Measurements from ENCODE around the gene MARCHF4. TPM values are rescaled to one million over a fixed set of nuclear protein-coding genes. Genes with fewer than 3 reads are reported as not detected.

MARCHF4 gene
- total and polyA plus RNA-seq, 2 experiments from 2014 or later = 0.45 to 1.1 TPM

- TF ChIP-seq, protein P1, sequence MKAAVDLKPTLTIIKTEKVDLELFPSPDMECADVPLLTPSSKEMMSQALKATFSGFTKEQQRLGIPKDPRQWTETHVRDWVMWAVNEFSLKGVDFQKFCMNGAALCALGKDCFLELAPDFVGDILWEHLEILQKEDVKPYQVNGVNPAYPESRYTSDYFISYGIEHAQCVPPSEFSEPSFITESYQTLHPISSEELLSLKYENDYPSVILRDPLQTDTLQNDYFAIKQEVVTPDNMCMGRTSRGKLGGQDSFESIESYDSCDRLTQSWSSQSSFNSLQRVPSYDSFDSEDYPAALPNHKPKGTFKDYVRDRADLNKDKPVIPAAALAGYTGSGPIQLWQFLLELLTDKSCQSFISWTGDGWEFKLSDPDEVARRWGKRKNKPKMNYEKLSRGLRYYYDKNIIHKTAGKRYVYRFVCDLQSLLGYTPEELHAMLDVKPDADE (IDR thresholded peaks at IDR 0.05) = no peak
- no peak for TF ChIP-seq EZH2phosphoT487 (IDR thresholded peaks at IDR 0.05; ENCODE audit: unreplicated experiment)
- no peak for TF ChIP-seq STAT1 (IDR thresholded peaks at IDR 0.05; ENCODE audit: unreplicated experiment)
- TF ChIP-seq CTCF (conservative IDR thresholded peaks at IDR 0.05; ENCODE audit: low read depth in 2 of 2) = no peak
Measured at GRCh38 chr2:216420367-216421101, 48.3 kb upstream of the MARCHF4 start (continued).

DNA sequence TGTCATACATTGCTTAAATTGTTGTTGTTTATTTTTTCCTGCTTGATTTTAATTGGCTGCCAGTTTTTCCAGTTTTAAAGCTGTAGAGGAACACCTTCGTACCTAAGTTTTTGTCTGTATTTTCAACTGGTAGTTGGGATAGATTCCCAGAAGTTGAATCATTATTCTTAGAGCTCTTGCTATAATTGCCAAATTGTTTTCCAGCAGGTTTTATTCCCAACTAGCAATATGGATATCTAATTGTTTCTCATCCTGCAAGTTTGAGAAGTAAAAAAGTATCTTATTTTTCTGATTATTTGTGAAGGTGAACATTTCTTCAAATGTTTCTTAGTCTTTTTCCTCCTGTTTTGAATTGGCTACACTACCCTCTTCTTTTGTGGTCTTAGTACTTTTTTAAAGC lies 46.7 kb upstream of the MARCHF4 start:
- Mint-ChIP-seq H3K36me3 (ENCODE audit: low read depth) (peaks cover 20% of the 10 kb centered on the region), H3K27ac (no peak overlapping the region), H3K4me3 (no peak overlapping the region), H3K4me1 (peaks cover 8% of the 10 kb centered on the region; the same call in 2 of the 3 replicates), H3K27me3 (ENCODE audit: insufficient read depth, low read depth, poor library complexity) (no peaks in the 10 kb centered on the region), H3K9me3 (no peaks in the 10 kb centered on the region)
- H3K27ac ChIP-seq (ENCODE audit: low read depth) = no peak overlapping the region
- TF ChIP-seq EZH2phosphoT487 (IDR thresholded peaks at IDR 0.05; ENCODE audit: unreplicated experiment) (no peak), POLR2AphosphoS5 (IDR thresholded peaks at IDR 0.05; ENCODE audit: low read depth) (no peak), CREB1 (CRISPR knock-in tag; IDR thresholded peaks at IDR 0.05; ENCODE audit: low read depth) (no peak)
- TF ChIP-seq, protein P1 (IDR thresholded peaks at IDR 0.05) = no peak
- no peaks in the 10 kb centered on the region for H4K20me1 ChIP-seq (replicated peaks; ENCODE audit: insufficient read depth)
- DNase-seq (ENCODE audit: low spot score) = no peak
- no peak for ATAC-seq
- peaks cover 8% of the 10 kb centered on the region for H3K36me3 ChIP-seq (ENCODE audit: insufficient read depth)
- H2AFZ ChIP-seq = no peak overlapping the region
- no peak overlapping the region for H3K4me2 ChIP-seq
- no peak overlapping the region for H3K4me3 ChIP-seq
- H3K27me3 ChIP-seq (ENCODE audit: insufficient read depth) = no peaks in the 10 kb centered on the region
- H3K4me1 ChIP-seq (ENCODE audit: insufficient read depth) = no peaks in the 10 kb centered on the region
- H3K79me2 ChIP-seq (replicated peaks; ENCODE audit: insufficient read depth) = 0 out of 2 replicates have a peak, but pooled peaks cover 3% of the 10 kb centered on the region
- H3F3A ChIP-seq (replicated peaks; ENCODE audit: low read depth) = no peaks in the 10 kb centered on the region
- H3K9me2 ChIP-seq (ENCODE audit: insufficient read depth) = no peaks in the 10 kb centered on the region

GRCh38 chr2:216416571-216417307 lies 44.5 kb upstream of the MARCHF4 start:
- Histone ChIP-seq H3K4me3 (no peak overlapping the region), H3F3A (replicated peaks; ENCODE audit: low read depth) (no peaks in the 10 kb centered on the region), H3K9me2 (ENCODE audit: insufficient read depth) (no peaks in the 10 kb centered on the region), H3K27ac (ENCODE audit: low read depth) (no peak overlapping the region), H3K4me1 (ENCODE audit: insufficient read depth) (peaks cover 7% of the 10 kb centered on the region; the same call in 1 of the 2 replicates), H4K20me1 (replicated peaks; ENCODE audit: insufficient read depth) (no peaks in the 10 kb centered on the region), H2AFZ (no peak overlapping the region), H3K36me3 (ENCODE audit: insufficient read depth) (no peaks in the 10 kb centered on the region; the same call in 1 of the 2 replicates), H3K27me3 (ENCODE audit: insufficient read depth) (no peaks in the 10 kb centered on the region), H3K79me2 (replicated peaks; ENCODE audit: insufficient read depth) (0 out of 2 replicates have a peak, but pooled peaks cover 3% of the 10 kb centered on the region), H3K4me2 (no peak overlapping the region)
- Mint-ChIP-seq H3K9me3 (no peaks in the 10 kb centered on the region), H3K27me3 (ENCODE audit: insufficient read depth, low read depth, poor library complexity) (no peaks in the 10 kb centered on the region), H3K36me3 (ENCODE audit: low read depth) (peaks cover 3% of the 10 kb centered on the region; the same call in 2 of the 3 replicates), H3K27ac (no peak overlapping the region), H3K4me3 (no peak overlapping the region), H3K4me1 (peaks cover 16% of the 10 kb centered on the region; the same call in 2 of the 3 replicates)
- TF ChIP-seq, protein P1 (IDR thresholded peaks at IDR 0.05) = no peak
- TF ChIP-seq JUNB (IDR thresholded peaks at IDR 0.05; ENCODE audit: unreplicated experiment) (no peak), STAT1 (IDR thresholded peaks at IDR 0.05; ENCODE audit: unreplicated experiment) (no peak), ZNF114 (CRISPR knock-in tag; IDR thresholded peaks at IDR 0.05) (no peak), EZH2 (IDR thresholded peaks at IDR 0.05; ENCODE audit: low read depth, unreplicated experiment) (no peak), ZNF331 (CRISPR knock-in tag; IDR thresholded peaks at IDR 0.05; ENCODE audit: low read depth) (no peak)
- TF ChIP-seq, protein P2, sequence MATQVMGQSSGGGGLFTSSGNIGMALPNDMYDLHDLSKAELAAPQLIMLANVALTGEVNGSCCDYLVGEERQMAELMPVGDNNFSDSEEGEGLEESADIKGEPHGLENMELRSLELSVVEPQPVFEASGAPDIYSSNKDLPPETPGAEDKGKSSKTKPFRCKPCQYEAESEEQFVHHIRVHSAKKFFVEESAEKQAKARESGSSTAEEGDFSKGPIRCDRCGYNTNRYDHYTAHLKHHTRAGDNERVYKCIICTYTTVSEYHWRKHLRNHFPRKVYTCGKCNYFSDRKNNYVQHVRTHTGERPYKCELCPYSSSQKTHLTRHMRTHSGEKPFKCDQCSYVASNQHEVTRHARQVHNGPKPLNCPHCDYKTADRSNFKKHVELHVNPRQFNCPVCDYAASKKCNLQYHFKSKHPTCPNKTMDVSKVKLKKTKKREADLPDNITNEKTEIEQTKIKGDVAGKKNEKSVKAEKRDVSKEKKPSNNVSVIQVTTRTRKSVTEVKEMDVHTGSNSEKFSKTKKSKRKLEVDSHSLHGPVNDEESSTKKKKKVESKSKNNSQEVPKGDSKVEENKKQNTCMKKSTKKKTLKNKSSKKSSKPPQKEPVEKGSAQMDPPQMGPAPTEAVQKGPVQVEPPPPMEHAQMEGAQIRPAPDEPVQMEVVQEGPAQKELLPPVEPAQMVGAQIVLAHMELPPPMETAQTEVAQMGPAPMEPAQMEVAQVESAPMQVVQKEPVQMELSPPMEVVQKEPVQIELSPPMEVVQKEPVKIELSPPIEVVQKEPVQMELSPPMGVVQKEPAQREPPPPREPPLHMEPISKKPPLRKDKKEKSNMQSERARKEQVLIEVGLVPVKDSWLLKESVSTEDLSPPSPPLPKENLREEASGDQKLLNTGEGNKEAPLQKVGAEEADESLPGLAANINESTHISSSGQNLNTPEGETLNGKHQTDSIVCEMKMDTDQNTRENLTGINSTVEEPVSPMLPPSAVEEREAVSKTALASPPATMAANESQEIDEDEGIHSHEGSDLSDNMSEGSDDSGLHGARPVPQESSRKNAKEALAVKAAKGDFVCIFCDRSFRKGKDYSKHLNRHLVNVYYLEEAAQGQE (IDR thresholded peaks at IDR 0.05; ENCODE audit: unreplicated experiment) = no peak
- ATAC-seq (no peak), DNase-seq (ENCODE audit: low spot score) (no peak)
